IMR-90 (cell line): ENCODE data around the gene ROGDI. TPM values are rescaled to one million over a fixed set of nuclear protein-coding genes. Genes with fewer than 3 reads are reported as not detected.

Experiments used
- ATAC-seq: fragments of 200-7000 bp; cut with Tn5 transposase; 2 replicates; pipeline ENCODE4 v1.9.1; 2020; ENCODE audit warnings: low read depth, mild to moderate bottlenecking, moderate library complexity
- BruUV-seq: library from RNA; stranded (reverse); fragments of 400-500 nt; replicated peaks from 2 replicates; lab custom pipeline; 2021; lab: Mats Ljungman, UMichigan
- CTCF ChIA-PET: fragments of 300-600 bp; formaldehyde crosslinking; extraction: SDS; loops from one replicate; lab custom pipeline; 2021; ENCODE audit warnings: antibody characterized with exemption; lab: Yijun Ruan, JAX
- POLR2A ChIA-PET: fragments of 300-600 bp; sonication (Branson Sonifier 250); formaldehyde crosslinking; loops from one replicate; lab custom pipeline; 2022; ENCODE audit warnings: antibody characterized with exemption; ENCODE audit not compliant: unreplicated experiment; lab: Charles Lee
- DNase-seq: peaks from one replicate; pipeline ENCODE4 v3.0.0; 2013
- H2AFZ ChIP-seq: replicated peaks from 2 replicates; pipeline ENCODE3; 2013; ENCODE audit warnings: low read length, mild to moderate bottlenecking; ENCODE audit not compliant: poor library complexity
- H2AK5ac ChIP-seq: 2 replicates; pipeline ENCODE4 v1.6.1; 2013; ENCODE audit warnings: low read depth, low read length, inconsistent platforms
- H2AK9ac ChIP-seq: replicated peaks from 2 replicates; pipeline ENCODE3; 2013; ENCODE audit warnings: mild to moderate bottlenecking, low read depth, low read length, moderate library complexity; ENCODE audit not compliant: poor library complexity
- H2BK120ac ChIP-seq: 2 replicates; pipeline ENCODE4 v1.6.1; 2013; ENCODE audit warnings: low read depth, low read length, inconsistent platforms
- H2BK15ac ChIP-seq: 3 replicates; pipeline ENCODE4 v1.6.1; 2013; ENCODE audit warnings: low read depth, low read length, inconsistent platforms
- H2BK20ac ChIP-seq: 2 replicates; pipeline ENCODE4 v1.6.1; 2013; ENCODE audit warnings: low read depth, mild to moderate bottlenecking, inconsistent platforms, low read length, moderate library complexity
- H2BK5ac ChIP-seq: 2 replicates; pipeline ENCODE4 v1.6.1; 2013; ENCODE audit warnings: mild to moderate bottlenecking, low read depth, low read length, inconsistent platforms; ENCODE audit not compliant: poor library complexity, severe bottlenecking
- H3K14ac ChIP-seq: replicated peaks from 2 replicates; pipeline ENCODE4 v1.6.1; 2013; ENCODE audit warnings: low read depth, low read length, inconsistent platforms
- H3K18ac ChIP-seq: 2 replicates; pipeline ENCODE4 v1.6.1; 2013; ENCODE audit warnings: low read depth, low read length, control low read depth
- H3K23ac ChIP-seq: 2 replicates; pipeline ENCODE4 v1.6.1; 2013; ENCODE audit warnings: low read depth, low read length, inconsistent platforms
- H3K27ac ChIP-seq: 2 replicates; pipeline ENCODE4 v1.5.1; 2013; ENCODE audit warnings: mild to moderate bottlenecking, control low read depth, low read length; ENCODE audit not compliant: insufficient read depth
- H3K27me3 ChIP-seq: 2 replicates; pipeline ENCODE4 v1.6.1; 2013; ENCODE audit warnings: low read length; ENCODE audit not compliant: control insufficient read depth, insufficient read depth
- H3K36me3 ChIP-seq: 2 replicates; pipeline ENCODE4 v1.6.1; 2013; ENCODE audit warnings: low read length, mixed read lengths; ENCODE audit not compliant: control insufficient read depth, insufficient read depth
- H3K4ac ChIP-seq: 2 replicates; pipeline ENCODE4 v1.6.1; 2013; ENCODE audit warnings: low read depth, low read length, inconsistent platforms
- H3K4me1 ChIP-seq: 2 replicates; pipeline ENCODE4 v1.6.1; 2013; ENCODE audit warnings: low read length, mixed read lengths; ENCODE audit not compliant: control insufficient read depth, insufficient read depth
- H3K4me2 ChIP-seq: 2 replicates; pipeline ENCODE4 v1.6.1; 2013; ENCODE audit warnings: low read depth, mild to moderate bottlenecking, control low read depth, low read length, moderate library complexity
- H3K4me3 ChIP-seq: 2 replicates; pipeline ENCODE4 v1.5.1; 2013; ENCODE audit warnings: low read depth, mild to moderate bottlenecking, control low read depth, low read length, moderate library complexity; ENCODE audit not compliant: insufficient read depth
- H3K56ac ChIP-seq: 2 replicates; pipeline ENCODE4 v1.6.1; 2013; ENCODE audit warnings: low read length, inconsistent platforms; ENCODE audit not compliant: insufficient read depth; ENCODE audit errors: extremely low read depth
- H3K79me1 ChIP-seq, 2 experiments: 2 replicates each; pipeline ENCODE4 v1.6.1; 2013; ENCODE audit warnings: low read length in 2 of 2, inconsistent platforms in 1 of 2, low read depth in 1 of 2
- H3K9ac ChIP-seq: 2 replicates; pipeline ENCODE4 v1.6.1; 2013; ENCODE audit warnings: low read depth, low read length, control low read depth
- H3K9me1 ChIP-seq: 2 replicates; pipeline ENCODE4 v1.6.1; 2013; ENCODE audit warnings: low read length, inconsistent platforms; ENCODE audit not compliant: insufficient read depth
- H3K9me3 ChIP-seq: 2 replicates; pipeline ENCODE4 v1.6.1; 2013; ENCODE audit warnings: low read length; ENCODE audit not compliant: control insufficient read depth, insufficient read depth
- H4K20me1 ChIP-seq: 2 replicates; pipeline ENCODE4 v1.6.1; 2013; ENCODE audit warnings: low read length, inconsistent platforms; ENCODE audit not compliant: insufficient read depth
- H4K5ac ChIP-seq: 2 replicates; pipeline ENCODE4 v1.6.1; 2013; ENCODE audit warnings: mild to moderate bottlenecking, low read depth, low read length, control low read depth
- H4K8ac ChIP-seq, 2 experiments: 2 replicates each; pipeline ENCODE4 v1.6.1; 2013; ENCODE audit warnings: low read depth in 2 of 2, low read length in 2 of 2, control low read depth in 1 of 2, inconsistent platforms in 1 of 2
- H4K91ac ChIP-seq: 2 replicates; pipeline ENCODE4 v1.6.1; 2013; ENCODE audit warnings: low read depth, low read length, inconsistent platforms; ENCODE audit not compliant: insufficient read depth
- BHLHE40 ChIP-seq: fragments of 150-350 bp; IDR thresholded peaks from 2 replicates; pipeline ENCODE4 v1.6.1; 2016; ENCODE audit warnings: mild to moderate bottlenecking, low read depth, low read length
- CEBPB ChIP-seq: IDR thresholded peaks from 2 replicates; pipeline ENCODE4 v1.6.1; 2012; ENCODE audit warnings: low read depth, low read length, improper control_type of control experiment
- CHD1 ChIP-seq: IDR thresholded peaks from 2 replicates; pipeline ENCODE4 v1.6.1; 2012; ENCODE audit warnings: low read depth, low read length, improper control_type of control experiment
- CTCF ChIP-seq: conservative IDR thresholded peaks from 2 replicates; pipeline ENCODE4 v1.5.1; 2012; ENCODE audit warnings: mild to moderate bottlenecking, low read depth, low read length, improper control_type of control experiment
- MAZ ChIP-seq: IDR thresholded peaks from 2 replicates; pipeline ENCODE4 v1.6.1; 2012; ENCODE audit warnings: low read depth, mild to moderate bottlenecking, low read length, improper control_type of control experiment, moderate library complexity, borderline replicate concordance
- NFE2L2 ChIP-seq: fragments of 150-350 bp; IDR thresholded peaks from 2 replicates; pipeline ENCODE4 v1.6.1; 2016; ENCODE audit warnings: low read depth, mild to moderate bottlenecking, low read length
- POLR2A ChIP-seq: IDR thresholded peaks from 2 replicates; pipeline ENCODE4 v1.6.1; 2012; ENCODE audit warnings: mild to moderate bottlenecking, low read depth, low read length
- RAD21 ChIP-seq: IDR thresholded peaks from 2 replicates; pipeline ENCODE4 v1.6.1; 2012; ENCODE audit warnings: low read length, improper control_type of control experiment
- RCOR1 ChIP-seq: IDR thresholded peaks from 2 replicates; pipeline ENCODE4 v1.6.1; 2012; ENCODE audit warnings: mild to moderate bottlenecking, low read length, improper control_type of control experiment; ENCODE audit not compliant: insufficient replicate concordance
- SMC3 ChIP-seq: fragments of 150-350 bp; IDR thresholded peaks from 2 replicates; pipeline ENCODE4 v1.6.1; 2016; ENCODE audit warnings: low read depth, mild to moderate bottlenecking, antibody characterized with exemption, low read length, moderate library complexity
- USF2 ChIP-seq: fragments of 150-350 bp; IDR thresholded peaks from 2 replicates; pipeline ENCODE4 v1.6.1; 2017; ENCODE audit warnings: mild to moderate bottlenecking, antibody characterized with exemption, low read length, low read depth
- WGBS, 2 experiments: methylation state at CpG; one replicate each; pipeline versions ENCODE4 v1.1.5 to v1.1.7; 2013; ENCODE audit warnings: missing lambda C conversion rate in 2 of 2; ENCODE audit not compliant: insufficient read length in 1 of 2; ENCODE audit errors: extremely low coverage in 2 of 2; 5-methylcytosine and 5-hydroxymethylcytosine counted together
- dilution Hi-C: fragments of 300-500 bp; cut with HindIII; formaldehyde crosslinking; loops from one replicate; pipeline ENCODE4 v1.14.3; 2018; ENCODE audit warnings: low sequenced_read_pairs; ENCODE audit not compliant: unreplicated experiment
- in situ Hi-C: fragments of 300-500 bp; cut with MboI; formaldehyde crosslinking; loops from 3 replicates; pipeline ENCODE4 v1.14.3; 2019; ENCODE audit warnings: low sequenced_read_pairs, inconsistent platforms, mixed read lengths
- intact Hi-C: fragments of 100-400 bp; cut with micrococcal nuclease; formaldehyde crosslinking; loops from 2 replicates; pipeline ENCODE4 v1.10.0; 2022
- polyA plus RNA-seq, 3 experiments: library from polyadenylated mRNA; depleted of rRNA; stranded (reverse); fragments of >200 nt; gene quantifications; 2 replicates each; pipeline ENCODE4 v1.2.3, GENCODE V29; 2012; ENCODE audit warnings: low replicate concordance in 1 of 3
- total RNA-seq: library from RNA; depleted of rRNA; stranded (reverse); fragments of >200 nt; gene quantifications from 2 replicates; pipeline ENCODE4 v1.2.3, GENCODE V29; 2012

Gene ROGDI
- total and polyA plus RNA-seq, 2 of the 4 experiments (the other 2 are of a cell fraction): 13.6 to 27.1 TPM

- ATAC-seq: no peak
- H2AK9ac ChIP-seq: no peak overlapping the region
- POLR2A ChIA-PET: interaction anchor here (0.6 kb wide), 1 partner anchor 17 kb away, joined by 13 read pairs; no protein-coding TSS in a partner anchor
Observed at GRCh38 chr16:4813251-4814003, 11.0 kb upstream of the ROGDI start.

More at GRCh38 chr16:4813251-4814003, 11.0 kb upstream of the ROGDI start:
- TF ChIP-seq CHD1 (no peak), POLR2A (no peak), SMC3 (no peak), RAD21 (no peak), NFE2L2 (no peak), RCOR1 (no peak), CEBPB (no peak), CTCF (no peak), BHLHE40 (no peak), MAZ (no peak), USF2 (no peak)
- no TSS peak for BruUV-seq
- Histone ChIP-seq H3K9me1 (no peaks in the 10 kb centered on the region), H2AK5ac (no peak overlapping the region), H3K27me3 (no peaks in the 10 kb centered on the region), H3K4me2 (no peak overlapping the region), H3K4me1 (peaks cover 8% of the 10 kb centered on the region; the same call in 1 of the 2 replicates), H3K9me3 (no peaks in the 10 kb centered on the region), H3K79me1 (peaks cover 2 to 5% of the 10 kb centered on the region in 2 experiments; a peak in 1 of 4 replicates), H3K27ac (peak overlapping the region; percentile 17; the same call in 1 of the 2 replicates), H3K14ac (no peak overlapping the region), H3K9ac (no peak overlapping the region), H3K18ac (no peak overlapping the region), H4K20me1 (no peaks in the 10 kb centered on the region), H3K36me3 (peaks cover 48% of the 10 kb centered on the region), H4K5ac (no peak overlapping the region), H2BK5ac (no peak overlapping the region), H2BK120ac (no peak overlapping the region), H2BK20ac (no peak overlapping the region), H4K91ac (no peak overlapping the region), H3K23ac (no peak overlapping the region), H3K56ac (no peak overlapping the region), H3K4ac (no peak overlapping the region), H3K4me3 (no peak overlapping the region), H4K8ac (no peak overlapping the region), H2BK15ac (no peak overlapping the region), H2AFZ (no peak overlapping the region)
- no peak for DNase-seq
- CTCF ChIA-PET: no interaction called here
- dilution Hi-C loops (no loop called here), in situ Hi-C loops (no loop called here), intact Hi-C loops (no loop called here)
- WGBS, 2 experiments: 96% methylated on average over 8 of the region's 16 CpGs; no CpG with 5 or more reads in 1 of the 2 experiments
